ENCODE measurements around the gene IL36RN. TPM values are rescaled to one million over a fixed set of nuclear protein-coding genes. Genes with fewer than 3 reads are reported as not detected.

Gene IL36RN
- total and polyA plus RNA-seq, 11 donors, result not detected

GRCh38 chr2:113105047-113105785, 46.2 kb downstream of the IL36RN start:
- H3K4me1 ChIP-seq, result no peaks in the 10 kb centered on the region
- 69 to 76% (median 74%) methylated on average over 6 of the region's 6 CpGs for WGBS, 4 donors
- ATAC-seq, result no peak

GRCh38 chr2:113111121-113111520, 52.1 kb downstream of the IL36RN start:
- TF ChIP-seq CTCF (IDR thresholded peaks at IDR 0.05), result no peak
- TF ChIP-seq POLR2A (IDR thresholded peaks at IDR 0.05), result no peak
- H3K36me3 ChIP-seq, result no peaks in the 10 kb centered on the region
- H3K4me3 ChIP-seq, result no peak overlapping the region
- WGBS, 4 donors, result 71 to 76% (median 74%) methylated on average over 3 of the region's 3 CpGs
- peaks cover 0 to 25% (median 0%) of the 10 kb centered on the region in 12 donors for H3K4me1 ChIP-seq
- ATAC-seq (no peak), DNase-seq (no peak)
- no peaks in the 10 kb centered on the region for H3K9me3 ChIP-seq
- H3K27me3 ChIP-seq, result peaks cover 0 to 18% (median 4%) of the 10 kb centered on the region in 9 donors
- intact Hi-C loops (cut with DNase I), result no loop called here
- H3K27ac ChIP-seq, result no peak overlapping the region

More at GRCh38 chr2:113105047-113105785, 46.2 kb downstream of the IL36RN start:
- H3K36me3 ChIP-seq, result no peaks in the 10 kb centered on the region
- no peak overlapping the region for H3K27ac ChIP-seq
- no peak for DNase-seq
- intact Hi-C loops (cut with DNase I), result no loop called here
- H3K4me3 ChIP-seq, result no peak overlapping the region
- TF ChIP-seq CTCF (IDR thresholded peaks at IDR 0.05) (no peak), POLR2A (IDR thresholded peaks at IDR 0.05) (no peak)
- H3K9me3 ChIP-seq, result peaks cover 0 to 4% (median 0%) of the 10 kb centered on the region in 12 donors
- H3K27me3 ChIP-seq, result peaks cover 0 to 19% (median 4%) of the 10 kb centered on the region in 9 donors

- Histone ChIP-seq H3K4me1 (peaks cover 0 to 32% (median 0%) of the 10 kb centered on the region in 12 donors), H3K27me3 (peaks cover 0 to 17% (median 4%) of the 10 kb centered on the region in 9 donors), H3K27ac (no peak overlapping the region), H3K4me3 (no peak overlapping the region), H3K36me3 (no peaks in the 10 kb centered on the region), H3K9me3 (no peaks in the 10 kb centered on the region)
- 67 to 75% (median 73%) methylated on average over 6 of the region's 6 CpGs for WGBS, 4 donors
- TF ChIP-seq POLR2A (IDR thresholded peaks at IDR 0.05), result no peak
- TF ChIP-seq CTCF (IDR thresholded peaks at IDR 0.05), result no peak
- intact Hi-C loops (cut with DNase I), result no loop called here
- DNase-seq, result no peak
- no peak for ATAC-seq
Observed at GRCh38 chr2:113111823-113112287, 52.9 kb downstream of the IL36RN start.

- Histone ChIP-seq H3K27me3 (peaks cover 0 to 13% (median 4%) of the 10 kb centered on the region in 9 donors), H3K4me3 (no peak overlapping the region), H3K36me3 (no peaks in the 10 kb centered on the region), H3K9me3 (no peaks in the 10 kb centered on the region), H3K27ac (no peak overlapping the region), H3K4me1 (peaks cover 0 to 33% (median 0%) of the 10 kb centered on the region in 12 donors)
- intact Hi-C loops (cut with DNase I), result no loop called here
- no peak for ATAC-seq
- WGBS, 4 donors, result 83 to 88% (median 84%) methylated on average over 8 of the region's 8 CpGs
- DNase-seq, result no peak
- TF ChIP-seq CTCF (IDR thresholded peaks at IDR 0.05) (no peak), POLR2A (IDR thresholded peaks at IDR 0.05) (no peak)
Observed at GRCh38 chr2:113112441-113112840, 53.4 kb downstream of the IL36RN start.

Measured in heart left ventricle (tissue), 16 donors.